A549 (cell line): ENCODE measurements around the gene MCCC1. TPM values are rescaled to one million over a fixed set of nuclear protein-coding genes. Genes with fewer than 3 reads are reported as not detected.
"Not testable (repeated sequence)": the region's sequence is repeated elsewhere in the genome, so short reads cannot be mapped to it uniquely, and the experiment has no call there.

Source experiments
- ATAC-seq, 2 experiments: fragments of 200-7000 bp in 1 of 2; fragments of >200 bp in 1 of 2; cut with Nextera tagmentation in 1 of 2; cut with Tn5 transposase in 1 of 2; 3 replicates each; pipeline versions ENCODE4 v1.8.0 to v1.9.1; 2018 to 2020; ENCODE audit warnings: mild to moderate bottlenecking in 1 of 2, moderate library complexity in 1 of 2
- CTCF ChIA-PET: fragments of 300-600 bp; sonication (Branson Sonifier 250); formaldehyde crosslinking; extraction: SDS; loops from one replicate; lab custom pipeline; 2021; ENCODE audit warnings: antibody characterized with exemption, inconsistent platforms; lab: Yijun Ruan, JAX
- POLR2A ChIA-PET: fragments of 350-600 bp; formaldehyde crosslinking; extraction: SDS; loops from one replicate; lab custom pipeline; 2021; ENCODE audit warnings: antibody characterized with exemption, inconsistent platforms; lab: Yijun Ruan, JAX
- DNase-seq, 2 experiments: peaks; one replicate each; pipeline versions ENCODE4 v3.0.0 to v3.0.0-alpha.2; 2011 to 2016; ENCODE audit warnings: low read depth in 1 of 2, low spot score in 1 of 2
- FAIRE-seq: peaks from 2 replicates; lab custom pipeline; 2011; peaks lifted over from hg19 to GRCh38; lab: Jason Lieb, UNC
- H3K27ac ChIP-seq, 2 experiments: fragments of >200 bp; sonication (Bioruptor Twin); formaldehyde crosslinking; 3 replicates each; pipeline ENCODE4 v1.5.1; 2016 to 2017
- H3K4me1 ChIP-seq: fragments of >200 bp; sonication (Bioruptor Twin); formaldehyde crosslinking; 3 replicates; pipeline ENCODE4 v1.6.1; 2016
- H3K4me2 ChIP-seq: fragments of >200 bp; sonication (Bioruptor Twin); formaldehyde crosslinking; 3 replicates; pipeline ENCODE4 v1.6.1; 2016
- H3K4me3 ChIP-seq: fragments of >200 bp; sonication (Bioruptor Twin); formaldehyde crosslinking; 3 replicates; pipeline ENCODE4 v1.5.1; 2016
- H3K9me3 ChIP-seq: fragments of >200 bp; sonication (Bioruptor Twin); formaldehyde crosslinking; 3 replicates; pipeline ENCODE4 v1.6.1; 2016
- CBX8 ChIP-seq: fragments of 200-600 bp; sonication (generic); IDR thresholded peaks from 2 replicates; pipeline ENCODE4 v1.6.1; 2016
- CEBPB ChIP-seq, 2 experiments: fragments of >200 bp in 1 of 2; sonication (Bioruptor Twin) in 1 of 2; formaldehyde crosslinking in 1 of 2; IDR thresholded peaks; 2 replicates each; pipeline ENCODE4 v1.6.1; 2012 to 2016
- EP300 ChIP-seq, 2 experiments: fragments of >200 bp; sonication (Bioruptor Twin); formaldehyde crosslinking; IDR thresholded peaks; 2 replicates in 1 of 2; 3 replicates in 1 of 2; pipeline ENCODE4 v1.6.1; 2016 to 2017
- ESRRA ChIP-seq: fragments of 150-350 bp; IDR thresholded peaks from 2 replicates; pipeline ENCODE4 v1.6.1; 2014; ENCODE audit warnings: mild to moderate bottlenecking, low read length, borderline replicate concordance
- GATA3 ChIP-seq: IDR thresholded peaks from 2 replicates; pipeline ENCODE4 v1.6.1; 2012; ENCODE audit warnings: borderline replicate concordance
- HDAC2 ChIP-seq: fragments of 200-600 bp; sonication (generic); IDR thresholded peaks from 2 replicates; pipeline ENCODE4 v1.6.1; 2016
- HOXB13 ChIP-seq: fragments of 250-450 bp; sonication (Bioruptor Pico); IDR thresholded peaks from 2 replicates; pipeline ENCODE4 v1.5.0; 2020; ENCODE audit warnings: low read depth, mild to moderate bottlenecking, moderate library complexity
- JUN ChIP-seq, 2 experiments: fragments of >200 bp; sonication (Bioruptor Twin); formaldehyde crosslinking; IDR thresholded peaks; 2 replicates in 1 of 2; 3 replicates in 1 of 2; pipeline ENCODE4 v1.6.1; 2016 to 2017
- JUNB ChIP-seq: fragments of >200 bp; sonication (Bioruptor Twin); formaldehyde crosslinking; IDR thresholded peaks from 2 replicates; pipeline ENCODE4 v1.6.1; 2016
- MAFK ChIP-seq: fragments of 450-650 bp; IDR thresholded peaks from 2 replicates; pipeline ENCODE4 v1.6.1; 2014; ENCODE audit not compliant: partially characterized antibody
- NFE2L2 ChIP-seq: fragments of 150-350 bp; conservative IDR thresholded peaks from 2 replicates; pipeline ENCODE4 v1.6.1; 2014; ENCODE audit warnings: low read length
- NPAS2 ChIP-seq: fragments of 250-450 bp; sonication (Bioruptor Pico); IDR thresholded peaks from 2 replicates; pipeline ENCODE4 v1.8.0; 2022; ENCODE audit warnings: mild to moderate bottlenecking, moderate library complexity, borderline replicate concordance
- POLR2AphosphoS2 ChIP-seq: conservative IDR thresholded peaks from 2 replicates; pipeline ENCODE4 v1.6.1; 2012; ENCODE audit warnings: low read length, improper control_type of control experiment, inconsistent platforms
- RCOR1 ChIP-seq: fragments of 150-350 bp; IDR thresholded peaks from 2 replicates; pipeline ENCODE4 v1.6.1; 2014; ENCODE audit warnings: antibody characterized with exemption, low read length, low read depth
- TFCP2L1 ChIP-seq: fragments of 250-450 bp; sonication (Bioruptor Pico); IDR thresholded peaks from 2 replicates; pipeline ENCODE4 v1.5.0; 2021; ENCODE audit warnings: mild to moderate bottlenecking
- ZFP36 ChIP-seq: fragments of 450-650 bp; IDR thresholded peaks from 2 replicates; pipeline ENCODE4 v1.6.1; 2014; ENCODE audit warnings: borderline replicate concordance; ENCODE audit not compliant: partially characterized antibody
- ZNF302 ChIP-seq: fragments of 250-450 bp; sonication (Bioruptor Pico); IDR thresholded peaks from 2 replicates; pipeline ENCODE4 v1.9.0; 2021; ENCODE audit warnings: inconsistent platforms, mild to moderate bottlenecking, moderate library complexity
- WGBS: methylation state at CpG from one replicate; pipeline ENCODE4 v1.1.6; 2017; ENCODE audit errors: missing lambda C conversion rate; 5-methylcytosine and 5-hydroxymethylcytosine counted together
- polyA plus RNA-seq, 4 experiments: library from polyadenylated mRNA; depleted of rRNA in 3 of 4; stranded (reverse); fragments of >200 nt; fragmentation: RNase III in 1 of 4; extraction: RNeasy Plus Mini Kit Qiagen cat#74134 plus additional on column Dnase treatment in 1 of 4; gene quantifications; 2 replicates in 3 of 4; 3 replicates in 1 of 4; pipeline ENCODE4 v1.2.3, GENCODE V29; 2011 to 2017
- TF ChIP-seq, protein P1 (sequence below): fragments of 250-450 bp; sonication (Bioruptor Pico); IDR thresholded peaks from 2 replicates; pipeline ENCODE4 v1.5.0; 2021; ENCODE audit warnings: mild to moderate bottlenecking, moderate library complexity, borderline replicate concordance
- TF ChIP-seq, protein P2 (sequence below): fragments of 450-650 bp; IDR thresholded peaks from 2 replicates; pipeline ENCODE4 v1.6.1; 2014; ENCODE audit warnings: antibody characterized with exemption
- TF ChIP-seq, protein P3 (sequence below): fragments of 150-350 bp; IDR thresholded peaks from 2 replicates; pipeline ENCODE4 v1.6.1; 2014; ENCODE audit warnings: low read depth, mild to moderate bottlenecking, low read length

MCCC1 gene
- polyA plus RNA-seq, 2 of the 4 experiments (the other 2 are of a cell fraction): 11.8 to 12.4 TPM

DNA sequence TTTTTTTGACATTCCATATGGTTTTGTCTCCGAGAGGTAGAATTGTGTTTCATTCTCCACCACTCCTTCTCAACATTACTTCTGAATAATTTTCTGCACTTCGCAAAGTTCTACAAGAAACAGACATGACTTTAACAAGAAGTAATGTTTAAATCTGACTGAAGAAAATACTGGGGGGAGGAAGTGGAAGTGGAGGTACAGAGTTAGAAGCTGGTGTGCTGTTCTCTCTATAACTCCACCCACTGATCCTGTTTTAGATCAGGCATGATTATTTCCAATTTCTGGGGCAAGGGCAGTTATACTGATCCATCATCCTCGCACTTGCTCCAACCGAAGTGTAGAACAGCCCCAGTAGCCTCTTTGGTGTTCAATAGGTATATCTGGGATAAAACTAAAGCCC, 9.2 kb upstream of the MCCC1 start:
- Histone ChIP-seq H3K4me3 (no peak overlapping the region), H3K4me2 (peak overlapping the region; percentile 59), H3K4me1 (peaks cover 17% of the 10 kb centered on the region), H3K9me3 (no peaks in the 10 kb centered on the region), H3K27ac (no peak overlapping the region)
- DNase-seq: no peak
- FAIRE-seq: no peak
- 80% methylated on average over 4 of the region's 4 CpGs for WGBS
- TF ChIP-seq NFE2L2 (no peak), POLR2AphosphoS2 (no peak), CBX8 (no peak), JUNB (no peak), RCOR1 (no peak), ESRRA (no peak), TFCP2L1 (CRISPR knock-in tag) (no peak), HOXB13 (CRISPR knock-in tag) (no peak), NPAS2 (no peak), GATA3 (no peak)
- TF ChIP-seq, protein P1, sequence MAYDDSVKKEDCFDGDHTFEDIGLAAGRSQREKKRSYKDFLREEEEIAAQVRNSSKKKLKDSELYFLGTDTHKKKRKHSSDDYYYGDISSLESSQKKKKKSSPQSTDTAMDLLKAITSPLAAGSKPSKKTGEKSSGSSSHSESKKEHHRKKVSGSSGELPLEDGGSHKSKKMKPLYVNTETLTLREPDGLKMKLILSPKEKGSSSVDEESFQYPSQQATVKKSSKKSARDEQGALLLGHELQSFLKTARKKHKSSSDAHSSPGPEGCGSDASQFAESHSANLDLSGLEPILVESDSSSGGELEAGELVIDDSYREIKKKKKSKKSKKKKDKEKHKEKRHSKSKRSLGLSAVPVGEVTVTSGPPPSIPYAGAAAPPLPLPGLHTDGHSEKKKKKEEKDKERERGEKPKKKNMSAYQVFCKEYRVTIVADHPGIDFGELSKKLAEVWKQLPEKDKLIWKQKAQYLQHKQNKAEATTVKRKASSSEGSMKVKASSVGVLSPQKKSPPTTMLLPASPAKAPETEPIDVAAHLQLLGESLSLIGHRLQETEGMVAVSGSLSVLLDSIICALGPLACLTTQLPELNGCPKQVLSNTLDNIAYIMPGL: no peak
- ChIA-PET POLR2A (interaction anchor here (0.6 kb wide), 2 partner anchors 293 to 589 kb away, joined by 5 to 6 read pairs; partner anchors contain the start of gene YEATS2), CTCF (interaction anchor here (1.1 kb wide), 1 partner anchor 10 kb away, joined by 4 read pairs; no protein-coding TSS in a partner anchor)
- ATAC-seq: no peak

DNA sequence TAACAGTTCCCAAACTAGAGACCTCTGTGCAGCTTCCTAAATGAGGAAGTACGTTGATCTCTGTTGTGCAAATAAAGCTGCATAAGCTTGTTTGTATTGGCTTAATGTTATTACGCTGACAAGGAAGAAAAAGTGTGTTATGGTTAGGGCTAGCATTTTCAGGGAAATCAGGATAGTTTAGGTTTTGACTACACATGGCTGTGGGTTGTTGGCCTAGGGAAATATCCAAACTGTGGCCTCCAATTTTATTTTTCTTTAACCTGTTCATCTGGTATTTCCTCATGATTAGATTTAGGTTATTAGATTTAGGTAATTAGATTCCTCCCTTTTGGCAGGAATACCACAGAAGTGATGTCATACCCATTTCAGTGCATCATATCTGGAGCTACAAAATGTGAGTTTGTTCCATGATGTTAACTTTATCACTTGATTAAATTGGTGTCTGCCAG, 8.7 kb upstream of the MCCC1 start:
- POLR2A ChIA-PET: interaction anchor here (0.6 kb wide), 1 partner anchor 590 kb away, joined by 6 read pairs; the partner anchor contains the start of gene YEATS2

DNA sequence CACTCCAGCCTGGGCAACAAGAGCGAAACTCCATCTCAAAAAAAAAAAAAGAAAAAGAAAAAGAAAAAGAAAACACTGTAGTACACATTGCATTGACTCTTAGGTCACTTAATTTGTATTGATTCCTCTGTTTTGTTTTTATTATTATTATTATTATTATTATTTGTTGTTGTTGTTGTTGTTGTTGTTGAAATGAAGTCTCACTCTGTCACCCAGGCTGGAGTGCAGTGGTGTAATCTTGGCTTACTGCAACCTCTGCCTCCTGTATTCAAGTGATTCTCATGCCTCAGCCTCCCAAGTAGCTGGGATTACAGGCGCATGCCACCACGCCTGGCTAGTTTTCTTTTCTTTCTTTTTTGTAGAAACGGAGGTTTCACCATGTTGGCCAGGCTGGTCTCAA, 8.1 kb upstream of the MCCC1 start:
- not testable (repeated sequence) for H3K27ac ChIP-seq, H3K4me3 ChIP-seq, FAIRE-seq, ATAC-seq, DNase-seq, H3K9me3 ChIP-seq
- 80% methylated on average over 4 of the region's 4 CpGs for WGBS
- POLR2A ChIA-PET: interaction anchor here (0.6 kb wide), 1 partner anchor 251 kb away, joined by 3 read pairs; no protein-coding TSS in a partner anchor
- CTCF ChIA-PET: interaction anchor here (0.6 kb wide), 1 partner anchor 56 kb away, joined by 3 read pairs; no protein-coding TSS in a partner anchor
- Histone ChIP-seq H3K4me2 (peak overlapping the region; percentile 59; the same call in 2 of the 3 replicates), H3K4me1 (peaks cover 17% of the 10 kb centered on the region)

More for the DNA sequence above, 8.7 kb upstream of the MCCC1 start:
- DNase-seq (peak in 1 of 2 experiments; percentile 29), ATAC-seq (peak; percentile 54 to 78; a peak in 4 of 6 replicates), FAIRE-seq (no peak)
- H3K4me1 ChIP-seq: peaks cover 17% of the 10 kb centered on the region
- TF ChIP-seq MAFK: peak; percentile 87
- TF ChIP-seq HDAC2: no peak
- no peak overlapping the region for H3K4me3 ChIP-seq
- H3K4me2 ChIP-seq: peak overlapping the region; percentile 59
- H3K9me3 ChIP-seq: no peaks in the 10 kb centered on the region
- H3K27ac ChIP-seq: peak overlapping the region in 1 of 2 experiments; percentile 49; a peak in 1 of 6 replicates
- WGBS: 5% methylated on average over 2 of the region's 2 CpGs
- CTCF ChIA-PET: interaction anchor here (0.6 to 1.1 kb wide), 2 partner anchors 11 to 56 kb away, joined by 3 to 4 read pairs; no protein-coding TSS in a partner anchor

DNA sequence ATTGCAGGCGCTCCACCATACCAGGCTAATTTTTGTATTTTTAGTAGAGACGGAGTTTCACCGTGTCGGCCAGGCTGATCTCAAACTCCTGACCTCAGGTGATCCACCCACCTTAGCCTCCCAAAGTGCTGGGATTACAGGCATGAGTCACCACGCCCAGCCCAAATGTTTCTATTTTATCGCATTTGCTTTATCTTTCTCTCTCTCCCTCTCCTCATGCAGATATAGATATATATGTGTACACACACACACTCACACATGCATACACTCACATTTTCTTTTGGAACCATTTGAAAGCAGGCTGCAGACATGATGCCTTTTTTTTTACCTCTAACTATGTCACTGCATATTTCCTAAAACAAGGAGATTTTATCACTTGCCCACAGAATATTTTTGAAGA, 7.3 kb upstream of the MCCC1 start:
- Histone ChIP-seq H3K4me3 (no peak overlapping the region), H3K4me1 (peaks cover 17% of the 10 kb centered on the region)
- CTCF ChIA-PET: no interaction called here
- DNase-seq (no peak), FAIRE-seq (no peak), ATAC-seq (no peak)
- TF ChIP-seq, protein P1: no peak
- TF ChIP-seq JUN (IDR thresholded peaks at IDR 0.05) (no peak), EP300 (IDR thresholded peaks at IDR 0.05) (no peak), ZNF302 (CRISPR knock-in tag) (no peak), GATA3 (no peak), CEBPB (IDR thresholded peaks at IDR 0.05) (no peak), ZFP36 (no peak), CBX8 (no peak), MAFK (no peak)
- TF ChIP-seq, protein P2, sequence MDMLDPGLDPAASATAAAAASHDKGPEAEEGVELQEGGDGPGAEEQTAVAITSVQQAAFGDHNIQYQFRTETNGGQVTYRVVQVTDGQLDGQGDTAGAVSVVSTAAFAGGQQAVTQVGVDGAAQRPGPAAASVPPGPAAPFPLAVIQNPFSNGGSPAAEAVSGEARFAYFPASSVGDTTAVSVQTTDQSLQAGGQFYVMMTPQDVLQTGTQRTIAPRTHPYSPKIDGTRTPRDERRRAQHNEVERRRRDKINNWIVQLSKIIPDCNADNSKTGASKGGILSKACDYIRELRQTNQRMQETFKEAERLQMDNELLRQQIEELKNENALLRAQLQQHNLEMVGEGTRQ: no peak
- TF ChIP-seq, protein P3, sequence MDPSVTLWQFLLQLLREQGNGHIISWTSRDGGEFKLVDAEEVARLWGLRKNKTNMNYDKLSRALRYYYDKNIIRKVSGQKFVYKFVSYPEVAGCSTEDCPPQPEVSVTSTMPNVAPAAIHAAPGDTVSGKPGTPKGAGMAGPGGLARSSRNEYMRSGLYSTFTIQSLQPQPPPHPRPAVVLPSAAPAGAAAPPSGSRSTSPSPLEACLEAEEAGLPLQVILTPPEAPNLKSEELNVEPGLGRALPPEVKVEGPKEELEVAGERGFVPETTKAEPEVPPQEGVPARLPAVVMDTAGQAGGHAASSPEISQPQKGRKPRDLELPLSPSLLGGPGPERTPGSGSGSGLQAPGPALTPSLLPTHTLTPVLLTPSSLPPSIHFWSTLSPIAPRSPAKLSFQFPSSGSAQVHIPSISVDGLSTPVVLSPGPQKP: no peak
- TF ChIP-seq, all 56 proteins: peak for 0
- H3K4me2 ChIP-seq: no peak overlapping the region
- no peaks in the 10 kb centered on the region for H3K9me3 ChIP-seq
- POLR2A ChIA-PET: interaction anchor here (0.6 kb wide), 1 partner anchor 250 kb away, joined by 3 read pairs; no protein-coding TSS in a partner anchor
- H3K27ac ChIP-seq: no peak overlapping the region
- WGBS: 24% methylated on average over 6 of the region's 6 CpGs

DNA sequence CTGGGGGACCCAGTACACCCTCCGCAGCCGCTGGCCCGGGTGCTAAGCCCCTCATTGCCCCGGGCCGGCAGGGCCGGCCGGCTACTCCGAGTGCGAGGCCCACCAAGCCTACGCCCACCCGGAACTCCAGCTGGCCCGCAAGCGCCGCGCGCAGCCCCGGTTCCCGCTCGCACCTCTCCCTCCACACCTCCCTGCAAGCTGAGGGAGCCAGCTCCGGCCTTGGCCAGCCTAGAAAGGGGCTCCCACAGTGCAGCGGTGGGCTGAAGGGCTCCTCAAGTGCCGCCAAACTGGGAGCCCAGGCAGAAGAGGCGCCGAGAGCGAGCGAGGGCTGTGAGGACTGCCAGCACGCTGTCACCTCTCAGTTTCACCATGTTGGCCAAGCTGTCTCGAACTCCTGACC, 4.7 kb upstream of the MCCC1 start:
- FAIRE-seq, CTCF ChIA-PET, ATAC-seq, H3K27ac ChIP-seq, H3K9me3 ChIP-seq, H3K4me3 ChIP-seq, H3K4me2 ChIP-seq, DNase-seq, POLR2A ChIA-PET: not testable (repeated sequence)
- 83% methylated on average over 7 of the region's 28 CpGs for WGBS
- peaks cover 26% of the 10 kb centered on the region for H3K4me1 ChIP-seq
